MM.1S (cell line): ENCODE results near the gene BCDIN3D.

Experiments used
- DNase-seq: peaks from one replicate; pipeline ENCODE4 v3.0.0-alpha.2; 2015
- H2AFZ ChIP-seq: fragments of 300-600 bp; sonication (generic); 2 replicates; pipeline ENCODE4 v1.6.0; 2016; ENCODE audit warnings: antibody characterized with exemption, low read length
- H3F3A ChIP-seq: fragments of 300-600 bp; sonication (generic); 2 replicates; pipeline ENCODE4 v1.6.1; 2016; ENCODE audit warnings: mild to moderate bottlenecking, antibody characterized with exemption, low read length, moderate library complexity, mixed read lengths; ENCODE audit not compliant: insufficient read depth
- H3K27ac ChIP-seq: fragments of 300-600 bp; sonication (generic); 2 replicates; pipeline ENCODE4 v1.5.1; 2016; ENCODE audit warnings: mild to moderate bottlenecking, low read length
- H3K27me3 ChIP-seq: fragments of 300-600 bp; sonication (generic); replicated peaks from 2 replicates; pipeline ENCODE4 v1.6.0; 2016; ENCODE audit warnings: low read length; ENCODE audit not compliant: insufficient read depth
- H3K36me3 ChIP-seq: fragments of 300-600 bp; sonication (generic); replicated peaks from 2 replicates; pipeline ENCODE4 v1.6.1; 2016; ENCODE audit warnings: mild to moderate bottlenecking, low read length, mixed read lengths; ENCODE audit not compliant: insufficient read depth
- H3K4me1 ChIP-seq: fragments of 300-600 bp; sonication (generic); 2 replicates; pipeline ENCODE4 v1.6.1; 2016; ENCODE audit warnings: low read length, mixed read lengths
- H3K4me2 ChIP-seq: fragments of 300-600 bp; sonication (generic); 2 replicates; pipeline ENCODE4 v1.6.0; 2016; ENCODE audit warnings: low read depth, low read length
- H3K4me3 ChIP-seq: fragments of 300-600 bp; sonication (generic); 2 replicates; pipeline ENCODE4 v1.5.1; 2016; ENCODE audit warnings: low read length, mixed read lengths
- H3K79me2 ChIP-seq: fragments of 300-600 bp; sonication (generic); 2 replicates; pipeline ENCODE4 v1.6.1; 2016; ENCODE audit warnings: mixed run types, low read length, mixed read lengths
- H3K9ac ChIP-seq: fragments of 300-600 bp; sonication (generic); 2 replicates; pipeline ENCODE4 v1.6.1; 2016; ENCODE audit warnings: low read length, mixed read lengths
- H3K9me2 ChIP-seq: fragments of 300-600 bp; sonication (generic); replicated peaks from 2 replicates; pipeline ENCODE4 v1.6.1; 2016; ENCODE audit warnings: mild to moderate bottlenecking, low read length, mixed read lengths; ENCODE audit not compliant: insufficient read depth
- H3K9me3 ChIP-seq: fragments of 300-600 bp; sonication (generic); replicated peaks from 2 replicates; pipeline ENCODE4 v1.6.1; 2016; ENCODE audit warnings: mild to moderate bottlenecking, low read length, mixed read lengths; ENCODE audit not compliant: insufficient read depth
- H4K20me1 ChIP-seq: fragments of 300-600 bp; sonication (generic); 2 replicates; pipeline ENCODE4 v1.6.1; 2016; ENCODE audit warnings: mild to moderate bottlenecking, low read length, moderate library complexity, mixed read lengths; ENCODE audit not compliant: insufficient read depth
- CTCF ChIP-seq: fragments of 300-600 bp; sonication (generic); IDR thresholded peaks from 2 replicates; pipeline ENCODE4 v1.5.1; 2016; ENCODE audit warnings: antibody characterized with exemption, low read length, mixed read lengths
- EZH2 ChIP-seq: fragments of 300-600 bp; sonication (generic); optimal IDR thresholded peaks from 2 replicates; pipeline ENCODE3; 2017; ENCODE audit warnings: low read depth, mild to moderate bottlenecking, antibody characterized with exemption, low read length, mixed read lengths
- EZH2phosphoT487 ChIP-seq: fragments of 300-600 bp; sonication (generic); IDR thresholded peaks from 2 replicates; pipeline ENCODE4 v1.6.1; 2018; ENCODE audit warnings: antibody characterized with exemption, low read length

BCDIN3D gene

DNA sequence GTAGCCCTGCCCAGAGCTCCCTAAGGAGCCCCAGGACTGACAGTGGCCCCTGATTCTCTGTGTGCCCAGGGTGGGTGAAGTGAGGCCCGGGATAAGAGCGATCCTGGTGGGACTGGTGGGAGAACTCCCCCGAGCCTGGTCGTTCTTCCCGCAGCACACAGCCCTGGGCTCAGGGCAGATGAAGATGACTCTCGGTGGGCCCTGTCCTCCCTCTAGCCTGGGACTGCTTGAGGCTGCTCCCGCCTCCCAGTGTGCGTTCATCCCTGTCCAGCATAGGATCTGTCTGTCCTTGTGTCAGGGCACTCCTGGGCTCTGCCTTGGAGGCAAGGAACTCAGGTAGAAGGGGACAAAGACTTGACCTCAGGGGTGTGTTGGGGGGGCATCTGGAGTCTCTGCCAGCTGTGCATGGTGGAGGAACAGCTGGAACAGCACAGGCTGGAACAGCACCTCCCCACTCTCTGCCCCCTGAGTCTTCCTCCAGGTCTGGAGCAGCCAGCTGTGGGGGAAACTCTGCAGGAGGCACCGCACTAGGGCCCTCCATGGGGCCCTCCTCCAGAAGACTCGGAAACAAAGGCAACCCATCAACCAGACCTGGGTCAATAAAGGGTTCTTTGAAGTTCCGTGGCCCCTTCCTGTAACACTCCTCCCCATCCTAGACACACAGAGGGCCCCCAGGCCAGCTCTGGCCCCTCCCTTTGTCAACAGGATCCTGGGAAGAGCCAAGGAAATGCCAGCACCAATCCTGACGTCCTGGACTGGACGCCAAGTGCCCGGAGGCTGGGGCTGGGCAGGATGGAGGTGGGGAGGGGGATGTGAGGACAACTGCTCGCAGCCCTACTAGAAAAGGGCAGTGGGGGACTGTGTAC lies 44.9 kb upstream of the BCDIN3D start:
- no peak for DNase-seq
- H3K4me3 ChIP-seq = no peak overlapping the region
- no peaks in the 10 kb centered on the region for H3K36me3 ChIP-seq
- H3K9ac ChIP-seq = no peak overlapping the region
- H4K20me1 ChIP-seq = no peaks in the 10 kb centered on the region
- no peaks in the 10 kb centered on the region for H3K4me1 ChIP-seq
- H3K9me3 ChIP-seq = no peaks in the 10 kb centered on the region
- peaks cover 37% of the 10 kb centered on the region for H3K27me3 ChIP-seq
- H3K79me2 ChIP-seq = no peaks in the 10 kb centered on the region
- no peak for TF ChIP-seq CTCF
- no peak for TF ChIP-seq EZH2
- no peak overlapping the region for H3K27ac ChIP-seq
- H3K4me2 ChIP-seq = no peak overlapping the region
- no peak overlapping the region for H2AFZ ChIP-seq
- H3K9me2 ChIP-seq = no peaks in the 10 kb centered on the region
- H3F3A ChIP-seq = no peaks in the 10 kb centered on the region

DNA sequence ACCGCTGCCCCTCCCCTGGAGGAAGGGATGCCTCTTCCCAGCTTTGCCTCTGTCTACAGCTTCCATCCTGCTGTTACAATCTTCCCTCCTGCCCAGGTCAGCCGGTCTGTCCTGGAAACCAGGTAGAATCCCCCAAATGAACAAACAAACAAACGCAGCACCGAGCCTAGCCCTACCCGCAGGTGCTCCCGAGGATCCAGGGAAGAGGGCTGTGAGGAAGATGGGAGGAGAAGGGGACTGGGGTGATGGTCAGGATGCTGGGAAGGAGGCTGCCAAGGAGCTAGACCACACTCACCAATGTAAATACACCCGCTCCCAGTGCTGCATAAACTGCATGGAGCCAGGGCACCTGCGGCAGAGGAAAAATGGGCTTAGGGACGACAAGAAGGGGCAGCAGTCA lies 44.2 kb upstream of the BCDIN3D start:
- H2AFZ ChIP-seq = no peak overlapping the region

GRCh38 chr12:49885663-49886461 lies 43.0 kb upstream of the BCDIN3D start:
- H2AFZ ChIP-seq = no peak overlapping the region
- H4K20me1 ChIP-seq = no peaks in the 10 kb centered on the region
- no peak overlapping the region for H3K4me2 ChIP-seq
- H3K9me2 ChIP-seq = no peaks in the 10 kb centered on the region
- no peak overlapping the region for H3K4me3 ChIP-seq
- H3K36me3 ChIP-seq = no peaks in the 10 kb centered on the region
- DNase-seq = no peak
- no peaks in the 10 kb centered on the region for H3K79me2 ChIP-seq
- no peaks in the 10 kb centered on the region for H3F3A ChIP-seq
- H3K4me1 ChIP-seq = no peaks in the 10 kb centered on the region
- peaks cover 37% of the 10 kb centered on the region for H3K27me3 ChIP-seq
- TF ChIP-seq EZH2 (no peak), CTCF (no peak), EZH2phosphoT487 (no peak)
- H3K9ac ChIP-seq = no peak overlapping the region
- no peak overlapping the region for H3K27ac ChIP-seq
- H3K9me3 ChIP-seq = no peaks in the 10 kb centered on the region

More for the DNA sequence above, 44.2 kb upstream of the BCDIN3D start:
- Histone ChIP-seq H3K36me3 (no peaks in the 10 kb centered on the region), H3K27ac (no peak overlapping the region), H4K20me1 (no peaks in the 10 kb centered on the region), H3K27me3 (peaks cover 37% of the 10 kb centered on the region), H3K4me1 (no peaks in the 10 kb centered on the region), H3K9me2 (no peaks in the 10 kb centered on the region), H3K9ac (no peak overlapping the region), H3K4me3 (no peak overlapping the region), H3K9me3 (no peaks in the 10 kb centered on the region), H3K79me2 (no peaks in the 10 kb centered on the region), H3F3A (no peaks in the 10 kb centered on the region), H3K4me2 (no peak overlapping the region)
- TF ChIP-seq EZH2 (no peak), EZH2phosphoT487 (no peak), CTCF (no peak)
- DNase-seq = no peak
